Measurements from ENCODE around the gene GARIN5A.

GARIN5A gene

GRCh38 chr19:50476224-50476906 lies at the start of gene GARIN5A, which contains the start of gene EMC10:
GARIN5A (minus strand) TSS chr19:50476848; CDS start chr19:50476388, 460 bp downstream.
EMC10 (plus strand) TSS chr19:50476507; CDS start chr19:50476545, 38 bp downstream.
- Histone ChIP-seq H3K9me2 (replicated peaks; ENCODE audit: control insufficient read depth, low read length) (no peaks in the 10 kb centered on the region), H3K36me3 (ENCODE audit: control insufficient read depth, low read length) (peaks cover 41% of the 10 kb centered on the region), H3K4me3 (ENCODE audit: low read length) (peak within 1 kb of the TSS; percentile 98)

GRCh38 chr19:50522881-50523280 lies 46.2 kb upstream of the GARIN5A start:
- Histone ChIP-seq H3K36me3 (ENCODE audit: control insufficient read depth, low read length) (no peaks in the 10 kb centered on the region), H3K4me2 (ENCODE audit: low read length) (no peak overlapping the region), H4K20me1 (ENCODE audit: control insufficient read depth, insufficient read depth, low read depth, low read length) (no peaks in the 10 kb centered on the region)

More at GRCh38 chr19:50476224-50476906, at the start of gene GARIN5A, which contains the start of gene EMC10:
- Histone ChIP-seq H3K27ac (ENCODE audit: low read depth, low read length) (peak within 1 kb of the TSS; percentile 80), H3K27me3 (ENCODE audit: control insufficient read depth, low read length) (peaks cover 6% of the 10 kb centered on the region; the same call in 1 of the 2 replicates), H3F3A (ENCODE audit: control insufficient read depth, insufficient read depth) (peaks cover 5% of the 10 kb centered on the region; the same call in 1 of the 2 replicates), H3K4me1 (ENCODE audit: control insufficient read depth, low read length) (peaks cover 10% of the 10 kb centered on the region), H3K4me2 (ENCODE audit: low read length) (peak within 1 kb of the TSS; percentile 88), H3K9me3 (ENCODE audit: control insufficient read depth, insufficient read depth, low read length) (peaks cover 5% of the 10 kb centered on the region; the same call in 1 of the 2 replicates), H4K20me1 (ENCODE audit: control insufficient read depth, insufficient read depth, low read depth, low read length) (peaks cover 11% of the 10 kb centered on the region), H3K79me2 (ENCODE audit: control insufficient read depth, low read length) (peaks cover 40% of the 10 kb centered on the region)
- no peak for TF ChIP-seq EZH2phosphoT487 (IDR thresholded peaks at IDR 0.05; ENCODE audit: borderline replicate concordance, low read length)
- TF ChIP-seq CTCF (IDR thresholded peaks at IDR 0.05; ENCODE audit: low read depth, low read length, poor library complexity, severe bottlenecking) = no peak

DNA sequence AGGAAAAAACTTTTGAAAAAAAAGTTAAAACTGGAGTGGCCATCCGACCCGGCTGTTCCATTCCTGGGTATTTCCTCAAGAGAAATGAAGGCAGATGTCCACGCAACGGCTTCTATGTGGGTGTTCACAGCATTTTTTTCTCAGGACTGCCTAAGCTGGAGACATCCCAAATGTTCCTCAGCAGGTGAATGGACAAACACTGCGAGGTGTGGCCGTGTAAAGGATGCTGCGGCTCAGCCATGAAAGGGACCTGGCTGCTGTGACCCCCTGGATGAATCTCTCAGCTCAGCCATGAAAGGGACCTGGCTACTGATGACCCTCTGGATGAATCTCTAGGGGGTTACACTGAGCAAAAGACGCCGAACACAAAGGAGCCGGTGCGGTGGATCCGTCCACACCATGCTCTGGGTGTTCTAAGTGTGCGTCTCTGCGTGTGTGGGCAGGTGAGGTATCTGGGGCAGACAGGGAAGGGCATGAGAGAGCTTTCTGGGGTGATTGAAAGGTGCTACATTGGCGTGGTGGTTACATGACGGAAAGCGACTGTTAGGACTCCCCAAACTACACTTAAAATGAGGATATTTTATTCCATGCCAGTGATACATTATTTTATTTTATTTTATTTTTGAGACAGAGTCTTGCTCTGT lies 44.3 kb upstream of the GARIN5A start:
- H3K4me3 ChIP-seq (ENCODE audit: low read length) = no peak overlapping the region
- H3K9me3 ChIP-seq (ENCODE audit: control insufficient read depth, insufficient read depth, low read length) = no peaks in the 10 kb centered on the region
- no peaks in the 10 kb centered on the region for H3K27me3 ChIP-seq (ENCODE audit: control insufficient read depth, low read length)
- no peak overlapping the region for H3K4me2 ChIP-seq (ENCODE audit: low read length)
- no peaks in the 10 kb centered on the region for H3K4me1 ChIP-seq (ENCODE audit: control insufficient read depth, low read length)
- no peaks in the 10 kb centered on the region for H3K36me3 ChIP-seq (ENCODE audit: control insufficient read depth, low read length)
- no peaks in the 10 kb centered on the region for H4K20me1 ChIP-seq (ENCODE audit: control insufficient read depth, insufficient read depth, low read depth, low read length)
- H3K27ac ChIP-seq (ENCODE audit: low read depth, low read length) = no peak overlapping the region
- H3K9me2 ChIP-seq (replicated peaks; ENCODE audit: control insufficient read depth, low read length) = no peaks in the 10 kb centered on the region
- H3K79me2 ChIP-seq (ENCODE audit: control insufficient read depth, low read length) = no peaks in the 10 kb centered on the region
- TF ChIP-seq CTCF (IDR thresholded peaks at IDR 0.05; ENCODE audit: low read depth, low read length, poor library complexity, severe bottlenecking) (no peak), EZH2phosphoT487 (IDR thresholded peaks at IDR 0.05; ENCODE audit: borderline replicate concordance, low read length) (no peak)
- H3F3A ChIP-seq (ENCODE audit: control insufficient read depth, insufficient read depth) = no peaks in the 10 kb centered on the region

More at GRCh38 chr19:50522881-50523280, 46.2 kb upstream of the GARIN5A start:
- H3K9me3 ChIP-seq (ENCODE audit: control insufficient read depth, insufficient read depth, low read length) = no peaks in the 10 kb centered on the region
- no peak overlapping the region for H3K27ac ChIP-seq (ENCODE audit: low read depth, low read length)
- TF ChIP-seq EZH2phosphoT487 (IDR thresholded peaks at IDR 0.05; ENCODE audit: borderline replicate concordance, low read length) = no peak
- TF ChIP-seq CTCF (IDR thresholded peaks at IDR 0.05; ENCODE audit: low read depth, low read length, poor library complexity, severe bottlenecking) = no peak
- H3K4me3 ChIP-seq (ENCODE audit: low read length) = no peak overlapping the region
- H3K79me2 ChIP-seq (ENCODE audit: control insufficient read depth, low read length) = no peaks in the 10 kb centered on the region
- H3K9me2 ChIP-seq (replicated peaks; ENCODE audit: control insufficient read depth, low read length) = no peaks in the 10 kb centered on the region
- H3K27me3 ChIP-seq (ENCODE audit: control insufficient read depth, low read length) = no peaks in the 10 kb centered on the region
- H3K4me1 ChIP-seq (ENCODE audit: control insufficient read depth, low read length) = no peaks in the 10 kb centered on the region
- no peaks in the 10 kb centered on the region for H3F3A ChIP-seq (ENCODE audit: control insufficient read depth, insufficient read depth)

All from DOHH2 (cell line).